ENCODE data around the gene ANAPC13.

- TF ChIP-seq CTCF (IDR thresholded peaks at IDR 0.05) (no peak), POLR2A (IDR thresholded peaks at IDR 0.05) (no peak), POLR2AphosphoS5 (IDR thresholded peaks at IDR 0.05) (no peak)
Observed at GRCh38 chr3:134445095-134445494, 40.7 kb downstream of the ANAPC13 start.
